SW 1271 (cell line): Measurements from ENCODE around the gene PCSK6.

Experiments used
- DNase-seq, 2 experiments: peaks; one replicate each; lab custom pipeline; 2025; lab: John Stamatoyannopoulos, UW

Gene PCSK6

DNA sequence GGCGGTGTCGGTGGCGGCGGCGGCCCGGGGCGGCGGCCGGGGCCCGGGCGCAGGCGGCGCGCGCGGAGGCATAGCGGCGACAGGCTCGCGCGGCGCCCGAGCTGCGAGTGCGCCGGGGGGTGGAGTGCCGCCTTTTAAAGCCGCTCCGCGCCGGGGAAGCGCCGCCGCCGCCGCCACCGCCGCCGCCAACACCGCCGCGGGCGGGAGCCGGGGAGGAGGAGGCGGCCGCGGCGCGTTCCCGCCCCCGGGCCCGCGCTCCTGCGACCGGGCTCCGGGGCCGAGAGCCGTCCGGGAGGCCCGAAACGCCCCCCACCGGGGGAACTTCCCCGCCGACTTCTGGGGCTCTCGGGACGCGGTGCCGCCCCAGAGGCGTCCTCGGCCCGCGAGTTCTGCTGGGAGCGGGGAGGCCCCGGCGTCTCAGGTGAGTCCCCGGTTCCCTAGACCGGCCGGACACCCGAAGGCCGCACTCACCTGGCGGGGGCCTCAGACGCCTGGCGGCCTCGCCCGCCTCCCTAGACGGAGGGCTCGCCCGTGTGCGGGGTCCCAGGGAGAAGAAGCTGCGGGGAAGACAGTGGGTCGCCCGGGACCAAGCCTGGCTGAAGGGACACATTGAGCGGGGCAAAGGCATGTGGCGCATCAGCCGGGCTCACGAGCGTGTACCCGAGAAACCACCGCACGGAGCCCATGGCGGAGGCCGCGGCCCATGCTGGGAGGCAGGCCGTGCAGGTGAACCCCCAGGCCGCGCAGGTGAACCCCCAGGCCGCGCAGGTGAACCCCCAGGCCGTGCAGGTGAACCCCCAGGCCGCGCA, at the start of gene PCSK6:
Gene PCSK6, minus strand, starts transcription at position 109 of the 809 bp plus-strand sequence. Its CDS starts 37 bp downstream, at position 72.
- DNase-seq: no peak

DNA sequence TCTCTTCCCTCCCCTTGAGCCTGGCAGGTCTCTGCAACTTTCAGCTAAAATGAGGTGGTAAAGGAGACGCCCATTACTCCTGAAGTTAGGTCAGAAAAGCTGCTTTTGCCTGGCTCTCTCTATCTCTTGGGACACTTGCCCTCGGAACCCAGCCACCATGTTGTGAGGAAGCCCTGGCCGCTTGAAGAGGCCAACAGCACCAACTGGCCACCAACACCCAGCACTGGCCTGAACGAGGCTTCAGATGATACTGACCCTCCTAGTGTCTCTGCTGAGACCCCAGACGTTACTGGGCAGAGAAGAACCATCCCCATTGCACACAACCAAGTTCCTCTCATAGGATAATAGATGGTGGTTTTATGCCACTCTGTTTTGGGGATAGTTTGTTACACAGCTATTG, 49.5 kb upstream of the PCSK6 start:
- DNase-seq: no peak

DNA sequence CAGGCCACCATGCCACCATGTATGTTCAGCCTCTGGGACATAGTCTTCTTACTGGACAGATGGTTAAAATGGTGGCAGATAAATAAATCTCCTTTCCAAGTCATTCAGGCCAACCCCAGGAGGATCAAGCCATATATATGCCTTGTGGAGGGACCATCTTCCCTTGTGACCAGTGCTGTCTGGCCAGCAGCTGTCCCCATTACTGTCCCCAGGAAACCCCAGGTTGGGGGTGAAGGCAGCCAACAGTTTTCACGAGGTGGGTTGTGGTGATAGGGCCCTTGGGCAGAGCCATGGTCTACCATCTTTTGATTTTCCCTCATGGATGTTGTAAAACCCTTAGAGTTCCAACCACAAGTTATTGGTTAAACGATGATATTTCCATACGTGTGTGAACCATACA, 48.7 kb upstream of the PCSK6 start:
- DNase-seq: no peak

DNA sequence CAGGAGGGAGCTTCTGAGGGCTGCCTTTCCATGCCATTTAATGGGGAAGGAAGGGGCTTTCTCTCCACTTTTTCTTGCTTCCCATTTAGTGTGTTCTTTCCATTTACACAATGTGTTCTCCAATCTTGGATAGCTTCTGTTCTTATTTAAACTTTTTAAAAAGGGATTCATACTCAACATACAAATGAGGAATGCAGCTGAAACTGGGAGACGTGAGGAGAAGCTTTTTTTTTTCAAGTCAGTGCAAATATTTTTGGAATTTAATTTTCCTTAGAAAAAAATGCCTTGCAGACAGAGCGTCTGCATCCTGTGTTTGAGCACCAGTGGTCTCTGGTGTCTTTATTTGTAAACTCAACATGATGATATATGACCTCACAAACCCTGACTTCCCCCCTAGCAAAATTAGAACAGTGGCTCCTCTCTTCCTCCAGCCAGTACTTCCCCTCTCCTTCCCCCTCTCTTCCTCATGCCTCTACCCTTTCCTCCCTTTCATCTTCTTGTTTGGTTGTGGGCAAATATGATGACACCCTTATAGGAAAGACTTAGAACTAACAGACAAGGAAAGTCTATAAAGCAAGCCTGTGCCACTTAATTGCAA, 48.1 kb upstream of the PCSK6 start:
- DNase-seq: no peak

DNA sequence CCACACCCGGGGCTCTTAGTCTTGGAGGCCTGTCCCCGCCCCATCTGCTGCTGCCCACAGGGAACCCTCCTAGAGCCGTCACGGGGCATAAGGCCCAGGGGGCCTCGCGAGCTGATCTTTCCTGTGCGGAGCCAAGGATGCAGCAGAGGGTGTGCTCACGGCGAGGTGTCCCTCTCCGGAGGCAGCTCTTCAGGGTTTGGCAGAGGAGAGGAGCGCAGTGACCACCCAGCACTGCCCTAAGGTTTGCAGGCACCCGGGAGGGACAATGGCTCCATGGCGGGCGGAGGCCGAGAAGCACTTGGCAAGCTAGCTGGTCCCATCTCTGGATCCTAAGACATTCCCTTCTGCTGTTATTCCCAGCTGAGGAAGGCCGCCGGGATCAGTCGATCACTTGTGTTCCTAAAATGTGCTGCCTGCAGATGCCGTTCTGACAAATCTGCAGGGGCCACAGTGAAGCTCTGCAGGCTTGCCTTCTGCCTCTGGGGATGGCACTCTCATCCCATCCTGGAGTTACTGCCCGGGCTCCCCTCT, 47.4 kb upstream of the PCSK6 start:
- DNase-seq: no peak

DNA sequence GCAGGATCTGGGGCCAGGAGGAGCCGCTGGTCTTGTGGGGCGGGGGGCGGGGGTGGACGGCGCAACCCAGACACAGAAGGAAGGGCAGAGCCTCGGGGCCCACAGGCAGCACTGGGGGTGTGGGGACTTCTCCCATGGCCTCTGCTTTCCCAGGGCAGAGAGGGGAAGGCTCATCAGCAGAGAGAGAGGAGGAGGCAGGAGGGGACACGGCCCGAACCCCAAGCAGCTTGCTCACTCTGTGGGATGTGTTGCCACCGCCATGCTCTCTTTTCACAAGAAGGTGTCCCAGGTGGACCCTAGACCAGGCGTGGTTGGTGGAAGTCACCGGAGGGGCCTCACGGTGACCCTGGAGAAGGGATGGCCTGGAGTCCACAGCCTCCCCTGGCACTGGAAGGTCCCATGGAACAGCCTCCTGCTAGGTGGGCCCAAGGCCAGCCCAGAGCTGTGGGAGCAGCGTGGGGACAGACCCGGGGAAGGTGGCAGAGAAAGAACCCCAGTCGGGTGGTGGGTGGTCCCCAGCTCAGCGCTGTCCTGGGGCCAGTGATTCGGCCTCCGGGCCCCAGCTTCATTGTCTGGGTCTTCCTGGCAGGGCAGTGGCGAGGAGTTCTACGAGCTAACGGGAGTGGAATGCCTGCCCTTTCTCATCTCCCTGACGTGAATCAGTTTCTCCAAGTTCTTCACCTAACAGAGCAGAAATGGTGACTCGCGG, 46.8 kb upstream of the PCSK6 start:
- no peak for DNase-seq

DNA sequence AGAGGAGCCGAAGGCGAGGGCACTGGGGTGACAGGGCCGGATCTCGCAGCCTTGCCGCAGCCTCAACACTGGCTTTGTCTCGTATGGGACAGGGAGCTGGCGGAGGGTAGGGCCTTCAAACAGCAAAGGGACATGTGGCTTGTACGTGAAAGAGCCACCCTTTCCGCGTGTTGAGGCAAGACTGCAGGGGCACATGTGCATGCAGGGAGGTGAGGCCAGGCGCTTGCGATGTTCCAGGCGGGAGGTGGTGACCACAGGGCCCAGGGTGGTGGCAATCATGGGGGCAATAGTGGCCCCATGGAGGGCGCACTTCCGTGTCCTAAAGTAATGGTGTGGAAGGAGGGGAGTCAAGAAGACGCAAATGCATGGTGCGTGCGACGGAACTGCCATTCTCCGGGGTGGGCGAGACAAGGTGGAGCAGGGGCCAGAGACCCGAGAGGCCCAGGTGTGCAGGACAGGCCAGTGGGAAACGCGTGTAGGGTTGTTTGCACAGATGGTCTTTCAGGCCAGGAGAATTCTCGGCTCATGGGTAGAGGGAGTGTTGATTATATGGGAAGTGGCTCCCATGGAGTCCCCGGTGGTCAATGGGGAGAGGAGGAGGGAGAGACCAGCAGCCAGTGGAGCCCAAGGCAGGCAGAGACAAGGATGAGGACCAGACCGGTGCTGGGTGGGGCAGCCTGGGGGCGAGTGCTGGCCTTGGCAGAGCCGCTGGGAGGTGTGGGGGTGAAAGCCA, 45.8 kb upstream of the PCSK6 start:
- no peak for DNase-seq

DNA sequence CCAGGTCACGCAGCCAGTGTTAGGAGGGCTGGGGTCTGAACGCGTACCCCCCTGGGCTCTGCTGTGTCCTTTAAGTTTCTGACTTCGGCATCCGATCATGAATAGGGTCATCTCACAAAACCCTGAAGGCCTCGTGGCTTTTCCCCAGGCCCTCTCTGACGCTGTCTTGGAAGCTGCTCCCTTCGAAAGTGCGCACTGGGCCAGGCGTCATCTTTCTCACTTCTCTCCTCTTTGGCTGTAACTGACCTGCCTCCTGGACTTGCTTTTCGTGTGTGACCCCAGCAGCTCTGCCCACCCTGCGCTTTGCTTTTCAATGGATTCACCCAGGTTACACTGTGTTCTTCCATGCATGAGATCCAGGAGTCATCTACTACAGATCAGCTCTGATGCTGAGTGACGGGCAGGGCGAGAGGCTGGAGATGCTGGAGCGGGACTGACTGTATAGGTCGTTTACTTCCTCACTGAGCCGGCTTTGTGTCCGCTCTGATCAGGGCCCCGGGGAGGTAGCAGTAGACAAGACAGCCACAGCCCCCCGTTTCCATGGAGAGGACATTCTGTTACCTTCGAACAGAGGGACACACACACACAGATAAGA, 45.0 kb upstream of the PCSK6 start:
- DNase-seq: no peak

DNA sequence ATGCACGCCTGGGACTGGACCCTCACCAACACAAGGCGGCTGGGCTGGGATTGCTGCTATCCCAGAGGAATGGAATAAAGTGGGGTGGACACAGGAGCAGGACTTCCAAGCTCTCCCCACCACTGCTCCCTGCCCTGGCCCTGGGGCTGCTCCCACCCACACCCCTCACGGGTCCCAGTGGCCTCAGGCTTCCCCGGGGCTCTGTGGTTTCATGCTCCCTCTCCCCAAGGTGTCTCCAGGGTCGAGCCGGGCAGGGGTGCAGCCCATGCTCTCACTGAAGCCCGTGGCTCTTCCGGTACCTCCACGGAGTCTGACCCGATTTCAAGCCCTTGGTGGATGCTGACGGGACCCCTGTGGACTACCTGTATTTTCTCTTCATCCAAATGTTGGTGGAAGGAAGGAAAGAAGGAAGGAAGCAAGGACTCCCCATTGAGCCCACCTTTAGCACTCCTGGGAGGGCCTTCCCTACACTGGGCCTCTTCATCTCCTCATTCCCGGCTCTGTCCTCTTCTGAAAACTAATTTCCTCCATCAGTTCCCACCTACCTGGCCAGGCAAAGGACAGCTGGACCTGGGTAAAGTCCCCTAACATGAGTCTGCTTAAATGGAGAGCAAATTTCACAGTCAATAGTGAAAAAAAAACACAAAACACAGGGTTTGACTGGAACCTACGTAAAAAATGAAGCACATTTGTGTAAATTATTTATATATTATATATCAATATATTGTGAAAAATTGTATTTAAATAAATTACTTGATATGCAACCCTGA, 44.0 kb upstream of the PCSK6 start:
- DNase-seq: no peak

DNA sequence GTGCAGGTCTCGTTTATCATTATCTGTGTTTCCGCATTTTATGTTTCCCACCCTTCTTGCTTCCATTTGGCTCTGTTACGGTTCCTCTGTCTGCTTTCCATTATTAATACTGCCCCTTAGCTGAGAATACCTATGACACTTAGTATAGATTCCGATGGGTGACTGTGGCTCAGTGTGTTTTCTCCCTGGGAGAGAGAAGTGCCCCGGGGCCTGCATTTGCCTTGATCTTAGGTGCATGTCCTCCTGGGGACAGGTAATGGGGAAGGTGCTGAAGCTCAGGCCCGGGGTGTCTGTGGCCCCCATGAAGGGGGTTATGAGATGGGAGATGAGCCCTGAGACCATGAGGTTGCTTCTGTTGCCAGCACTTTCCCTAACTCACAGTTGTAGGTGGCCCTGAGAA, 43.4 kb upstream of the PCSK6 start:
- no peak for DNase-seq

DNA sequence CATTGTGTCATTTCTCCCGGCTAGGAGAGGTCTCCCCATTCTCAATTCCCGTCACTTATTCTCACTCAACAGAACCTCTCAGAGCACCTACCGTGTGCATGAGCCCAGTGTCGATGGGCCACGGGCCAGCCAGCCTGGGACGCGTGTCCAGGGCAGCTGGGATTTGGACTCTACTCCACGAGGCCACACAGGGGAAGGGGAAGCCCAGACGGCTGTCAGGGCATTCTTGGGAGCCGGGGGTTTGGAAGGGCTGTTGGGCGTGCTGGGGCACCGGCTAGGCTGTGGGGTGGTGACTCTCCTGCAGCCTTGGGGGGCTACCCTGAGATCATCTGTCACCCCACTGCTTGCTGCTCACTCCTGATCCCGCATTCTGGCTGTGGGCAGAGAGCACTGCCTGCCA, 41.7 kb upstream of the PCSK6 start:
- no peak for DNase-seq

DNA sequence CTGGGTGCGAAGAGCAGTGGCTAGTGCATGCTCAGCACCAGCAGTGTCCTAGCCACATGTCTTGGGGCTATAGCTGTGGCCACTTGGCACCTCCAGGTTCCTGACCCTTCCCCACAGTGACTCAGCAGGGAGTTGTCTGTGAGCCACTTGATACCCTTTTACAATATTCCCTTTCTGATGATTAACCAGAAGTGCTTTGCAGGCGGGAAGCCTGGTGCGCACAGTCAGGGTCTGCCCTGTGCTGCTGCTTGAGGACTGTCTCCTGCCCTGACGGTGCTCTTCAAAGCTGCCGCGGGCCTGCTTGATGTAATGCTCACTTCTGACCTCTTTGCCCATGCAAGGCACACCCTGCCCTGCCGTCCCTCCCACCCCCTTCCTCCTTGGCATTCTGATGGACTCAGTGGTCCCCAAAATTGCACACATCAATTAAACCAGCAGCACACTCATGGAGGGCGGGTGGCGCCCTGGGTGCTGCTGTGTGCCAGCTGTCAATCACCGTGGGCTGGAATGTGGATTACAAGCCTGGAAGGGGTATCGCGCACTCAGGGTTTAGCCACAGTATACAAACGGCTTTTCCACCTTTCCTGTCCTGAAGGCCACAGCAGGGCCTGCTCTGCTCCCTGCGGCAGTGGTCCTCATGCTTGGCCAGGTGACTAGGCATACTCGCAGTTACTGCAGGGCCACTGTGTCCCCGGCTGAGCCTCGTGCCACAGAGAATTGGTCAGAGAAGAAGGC, 40.9 kb upstream of the PCSK6 start:
- DNase-seq: no peak

DNA sequence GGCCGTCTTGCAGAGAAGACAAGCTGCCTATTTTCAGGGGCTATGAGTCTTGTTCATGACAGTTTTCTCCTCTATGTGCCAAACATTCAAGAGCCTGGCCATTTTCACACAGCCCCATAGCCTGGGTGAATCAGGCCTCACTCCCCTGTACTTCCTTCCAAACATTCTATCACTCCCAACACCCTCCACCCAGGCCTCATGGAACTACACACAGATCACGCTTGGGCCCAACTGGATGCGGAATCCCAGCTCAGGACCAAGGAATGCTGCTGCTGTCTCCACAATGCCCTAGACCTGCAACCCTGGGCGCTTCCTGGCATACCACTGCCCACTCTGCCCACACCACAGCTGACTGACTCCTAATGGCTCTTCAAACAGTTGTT, 39.4 kb upstream of the PCSK6 start:
- no peak for DNase-seq

DNA sequence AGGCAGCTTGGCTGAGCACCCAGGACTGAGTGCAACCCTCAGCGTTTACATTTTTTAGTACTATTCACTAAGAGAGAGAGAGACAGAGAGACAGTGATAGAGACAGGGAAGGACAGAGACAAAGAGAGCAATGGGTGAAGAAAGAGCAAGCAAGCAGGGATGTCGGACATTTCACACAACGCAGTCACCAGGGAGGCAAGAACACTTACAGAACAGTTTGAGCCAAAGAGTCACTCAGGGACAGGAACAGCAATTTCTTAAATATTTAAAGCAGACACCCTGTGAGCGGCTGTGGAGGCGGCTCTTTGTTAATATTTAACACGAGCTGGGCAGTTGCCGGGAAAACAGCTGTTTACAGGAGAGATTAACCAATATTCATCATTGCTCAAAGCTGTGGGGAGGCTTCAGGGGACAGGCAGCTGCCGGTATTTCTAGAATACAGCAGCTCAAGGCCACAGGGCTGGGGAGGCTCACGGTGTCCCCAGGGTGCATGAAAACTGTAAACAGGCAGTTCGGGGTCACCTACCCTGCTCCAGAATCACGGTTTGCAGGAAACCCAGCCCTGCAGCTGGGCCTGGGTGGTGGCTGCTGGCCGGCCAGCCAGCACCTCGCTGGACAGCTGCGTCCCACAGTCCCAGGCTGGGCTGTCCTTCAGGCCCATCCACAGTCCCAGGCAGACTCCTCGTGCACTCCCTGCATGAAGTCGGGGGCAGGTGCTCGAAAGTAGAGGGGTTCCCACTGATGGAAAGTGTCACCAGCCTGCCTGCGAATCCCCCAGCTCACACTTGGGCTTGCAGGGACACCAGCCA, 38.8 kb upstream of the PCSK6 start:
- DNase-seq: no peak

DNA sequence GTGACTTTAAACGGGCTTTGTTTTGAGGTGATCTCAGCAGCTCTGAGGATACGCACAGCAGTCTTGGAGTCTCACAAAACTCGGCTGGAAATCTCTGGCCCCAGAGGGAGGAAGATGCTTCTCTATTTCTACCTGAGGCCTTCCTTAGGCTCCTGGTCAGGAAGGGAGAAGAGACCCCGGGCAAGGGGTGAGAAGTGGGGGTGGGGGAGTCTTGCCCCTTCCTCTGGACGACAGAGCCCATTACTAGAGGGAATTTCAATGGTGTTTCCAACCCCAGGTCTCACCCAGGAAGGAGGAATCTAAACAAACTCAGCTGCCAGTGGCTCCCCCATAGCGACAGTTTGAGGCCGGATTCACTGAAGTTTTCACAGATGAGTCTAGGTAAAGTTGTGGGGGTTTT, 37.4 kb upstream of the PCSK6 start:
- DNase-seq: no peak

DNA sequence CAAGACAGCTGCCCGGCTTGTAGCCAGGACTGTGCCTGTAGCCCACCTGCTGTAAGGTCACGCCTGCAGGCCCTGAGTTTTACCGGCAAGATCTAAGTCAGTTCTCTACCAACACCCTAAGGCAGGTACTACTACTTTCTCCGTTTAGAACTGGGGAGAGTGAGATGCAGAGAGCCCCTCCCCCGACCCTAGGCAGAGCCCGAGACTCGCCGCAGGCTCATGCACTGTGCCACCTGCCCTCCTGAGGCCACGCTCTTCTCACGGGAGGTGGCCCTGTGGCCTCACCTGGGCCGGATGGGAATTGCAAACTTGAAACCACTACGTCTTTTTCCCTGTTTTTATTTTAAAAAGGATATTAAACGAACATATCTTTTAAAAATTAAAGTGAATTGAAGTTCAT, 36.9 kb upstream of the PCSK6 start:
- no peak for DNase-seq

DNA sequence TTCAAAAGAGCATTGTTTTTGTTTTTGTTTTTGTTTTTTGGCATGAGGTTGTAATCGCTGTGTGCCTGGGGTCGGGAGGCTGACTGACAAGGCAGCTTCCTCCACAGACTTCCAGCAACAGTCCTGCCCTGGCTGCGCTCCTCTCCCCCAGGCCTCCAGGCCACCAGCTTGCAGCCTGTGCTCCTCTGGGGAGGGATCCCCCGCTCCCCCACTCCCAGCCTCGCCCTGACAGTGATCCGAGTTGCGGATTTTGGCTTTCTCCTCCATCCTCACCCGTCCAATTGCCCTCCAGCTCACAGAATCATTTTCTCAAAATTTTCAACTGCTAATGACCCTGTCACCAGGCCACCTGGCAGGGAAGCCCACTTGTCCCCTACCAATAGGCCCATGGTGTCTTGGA, 36.5 kb upstream of the PCSK6 start:
- DNase-seq: no peak

DNA sequence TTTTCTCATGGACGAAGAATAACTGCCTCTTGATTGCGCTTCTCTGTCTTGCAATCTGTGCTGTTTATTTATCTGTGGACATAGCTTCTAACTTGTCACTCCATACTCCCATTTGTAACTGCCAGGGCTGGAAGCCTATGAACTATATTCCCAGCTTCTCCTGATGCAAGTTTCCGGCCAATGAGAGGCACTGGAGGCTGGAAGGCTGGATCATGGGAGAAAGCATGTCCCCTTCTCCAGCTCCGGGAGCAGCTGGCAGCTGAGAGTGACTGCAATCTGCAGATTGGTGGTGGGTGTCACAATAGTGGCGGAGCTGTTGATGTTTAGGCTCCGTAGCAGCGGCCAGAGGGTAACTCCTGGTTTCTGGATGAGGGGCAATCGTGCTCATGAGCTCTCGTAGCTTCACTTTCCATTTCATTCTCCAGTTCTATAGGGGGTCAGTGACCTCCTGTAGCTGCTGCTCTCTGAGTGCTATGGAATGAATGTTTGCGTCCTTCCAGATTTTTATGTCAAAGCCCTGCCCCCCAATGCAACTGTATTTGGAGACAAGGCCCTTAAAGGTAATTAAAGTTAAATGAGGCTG, 35.7 kb upstream of the PCSK6 start:
- no peak for DNase-seq

DNA sequence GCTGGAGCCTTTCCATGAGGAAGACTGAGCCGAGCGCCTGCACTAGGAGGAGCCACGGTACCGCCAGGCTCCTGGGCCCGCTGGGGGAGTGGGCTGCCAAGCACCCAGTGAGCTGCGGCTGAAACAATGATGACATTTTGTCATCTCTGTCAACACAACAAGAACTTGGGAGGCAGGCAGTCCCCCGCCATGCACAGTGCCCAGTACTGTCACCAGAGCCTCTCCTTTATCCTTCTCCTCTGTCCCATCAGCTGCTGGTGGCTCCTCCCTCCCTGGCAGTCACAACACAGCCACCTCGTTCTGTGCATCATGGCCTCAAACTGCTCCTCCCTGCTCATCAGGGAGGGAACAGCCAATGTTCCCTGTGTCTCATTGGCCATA, 34.0 kb upstream of the PCSK6 start:
- no peak for DNase-seq
